IMR-90 (cell line): ENCODE data around the gene CELF6. TPM values are rescaled to one million over a fixed set of nuclear protein-coding genes. Genes with fewer than 3 reads are reported as not detected.

ENCODE experiments used
- ATAC-seq: fragments of 200-7000 bp; cut with Tn5 transposase; 2 replicates; pipeline ENCODE4 v1.9.1; 2020; ENCODE audit warnings: low read depth, mild to moderate bottlenecking, moderate library complexity
- BruUV-seq: library from RNA; stranded (reverse); fragments of 400-500 nt; replicated peaks from 2 replicates; lab custom pipeline; 2021; lab: Mats Ljungman, UMichigan
- CTCF ChIA-PET: fragments of 300-600 bp; formaldehyde crosslinking; extraction: SDS; loops from one replicate; lab custom pipeline; 2021; ENCODE audit warnings: antibody characterized with exemption; lab: Yijun Ruan, JAX
- POLR2A ChIA-PET: fragments of 300-600 bp; sonication (Branson Sonifier 250); formaldehyde crosslinking; loops from one replicate; lab custom pipeline; 2022; ENCODE audit warnings: antibody characterized with exemption; ENCODE audit not compliant: unreplicated experiment; lab: Charles Lee
- DNase-seq: peaks from one replicate; pipeline ENCODE4 v3.0.0; 2013
- H2AFZ ChIP-seq: replicated peaks from 2 replicates; pipeline ENCODE3; 2013; ENCODE audit warnings: low read length, mild to moderate bottlenecking; ENCODE audit not compliant: poor library complexity
- H2AK5ac ChIP-seq: 2 replicates; pipeline ENCODE4 v1.6.1; 2013; ENCODE audit warnings: low read depth, low read length, inconsistent platforms
- H2AK9ac ChIP-seq: replicated peaks from 2 replicates; pipeline ENCODE3; 2013; ENCODE audit warnings: mild to moderate bottlenecking, low read depth, low read length, moderate library complexity; ENCODE audit not compliant: poor library complexity
- H2BK120ac ChIP-seq: 2 replicates; pipeline ENCODE4 v1.6.1; 2013; ENCODE audit warnings: low read depth, low read length, inconsistent platforms
- H2BK15ac ChIP-seq: 3 replicates; pipeline ENCODE4 v1.6.1; 2013; ENCODE audit warnings: low read depth, low read length, inconsistent platforms
- H2BK20ac ChIP-seq: 2 replicates; pipeline ENCODE4 v1.6.1; 2013; ENCODE audit warnings: low read depth, mild to moderate bottlenecking, inconsistent platforms, low read length, moderate library complexity
- H2BK5ac ChIP-seq: 2 replicates; pipeline ENCODE4 v1.6.1; 2013; ENCODE audit warnings: mild to moderate bottlenecking, low read depth, low read length, inconsistent platforms; ENCODE audit not compliant: poor library complexity, severe bottlenecking
- H3K14ac ChIP-seq: replicated peaks from 2 replicates; pipeline ENCODE4 v1.6.1; 2013; ENCODE audit warnings: low read depth, low read length, inconsistent platforms
- H3K18ac ChIP-seq: 2 replicates; pipeline ENCODE4 v1.6.1; 2013; ENCODE audit warnings: low read depth, low read length, control low read depth
- H3K23ac ChIP-seq: 2 replicates; pipeline ENCODE4 v1.6.1; 2013; ENCODE audit warnings: low read depth, low read length, inconsistent platforms
- H3K27ac ChIP-seq: 2 replicates; pipeline ENCODE4 v1.5.1; 2013; ENCODE audit warnings: mild to moderate bottlenecking, control low read depth, low read length; ENCODE audit not compliant: insufficient read depth
- H3K27me3 ChIP-seq: 2 replicates; pipeline ENCODE4 v1.6.1; 2013; ENCODE audit warnings: low read length; ENCODE audit not compliant: control insufficient read depth, insufficient read depth
- H3K36me3 ChIP-seq: 2 replicates; pipeline ENCODE4 v1.6.1; 2013; ENCODE audit warnings: low read length, mixed read lengths; ENCODE audit not compliant: control insufficient read depth, insufficient read depth
- H3K4ac ChIP-seq: 2 replicates; pipeline ENCODE4 v1.6.1; 2013; ENCODE audit warnings: low read depth, low read length, inconsistent platforms
- H3K4me1 ChIP-seq: 2 replicates; pipeline ENCODE4 v1.6.1; 2013; ENCODE audit warnings: low read length, mixed read lengths; ENCODE audit not compliant: control insufficient read depth, insufficient read depth
- H3K4me2 ChIP-seq: 2 replicates; pipeline ENCODE4 v1.6.1; 2013; ENCODE audit warnings: low read depth, mild to moderate bottlenecking, control low read depth, low read length, moderate library complexity
- H3K4me3 ChIP-seq: 2 replicates; pipeline ENCODE4 v1.5.1; 2013; ENCODE audit warnings: low read depth, mild to moderate bottlenecking, control low read depth, low read length, moderate library complexity; ENCODE audit not compliant: insufficient read depth
- H3K56ac ChIP-seq: 2 replicates; pipeline ENCODE4 v1.6.1; 2013; ENCODE audit warnings: low read length, inconsistent platforms; ENCODE audit not compliant: insufficient read depth; ENCODE audit errors: extremely low read depth
- H3K79me1 ChIP-seq, 2 experiments: 2 replicates each; pipeline ENCODE4 v1.6.1; 2013; ENCODE audit warnings: low read length in 2 of 2, inconsistent platforms in 1 of 2, low read depth in 1 of 2
- H3K9ac ChIP-seq: 2 replicates; pipeline ENCODE4 v1.6.1; 2013; ENCODE audit warnings: low read depth, low read length, control low read depth
- H3K9me1 ChIP-seq: 2 replicates; pipeline ENCODE4 v1.6.1; 2013; ENCODE audit warnings: low read length, inconsistent platforms; ENCODE audit not compliant: insufficient read depth
- H3K9me3 ChIP-seq: 2 replicates; pipeline ENCODE4 v1.6.1; 2013; ENCODE audit warnings: low read length; ENCODE audit not compliant: control insufficient read depth, insufficient read depth
- H4K20me1 ChIP-seq: 2 replicates; pipeline ENCODE4 v1.6.1; 2013; ENCODE audit warnings: low read length, inconsistent platforms; ENCODE audit not compliant: insufficient read depth
- H4K5ac ChIP-seq: 2 replicates; pipeline ENCODE4 v1.6.1; 2013; ENCODE audit warnings: mild to moderate bottlenecking, low read depth, low read length, control low read depth
- H4K8ac ChIP-seq, 2 experiments: 2 replicates each; pipeline ENCODE4 v1.6.1; 2013; ENCODE audit warnings: low read depth in 2 of 2, low read length in 2 of 2, control low read depth in 1 of 2, inconsistent platforms in 1 of 2
- H4K91ac ChIP-seq: 2 replicates; pipeline ENCODE4 v1.6.1; 2013; ENCODE audit warnings: low read depth, low read length, inconsistent platforms; ENCODE audit not compliant: insufficient read depth
- BHLHE40 ChIP-seq: fragments of 150-350 bp; IDR thresholded peaks from 2 replicates; pipeline ENCODE4 v1.6.1; 2016; ENCODE audit warnings: mild to moderate bottlenecking, low read depth, low read length
- CEBPB ChIP-seq: IDR thresholded peaks from 2 replicates; pipeline ENCODE4 v1.6.1; 2012; ENCODE audit warnings: low read depth, low read length, improper control_type of control experiment
- CHD1 ChIP-seq: IDR thresholded peaks from 2 replicates; pipeline ENCODE4 v1.6.1; 2012; ENCODE audit warnings: low read depth, low read length, improper control_type of control experiment
- CTCF ChIP-seq: conservative IDR thresholded peaks from 2 replicates; pipeline ENCODE4 v1.5.1; 2012; ENCODE audit warnings: mild to moderate bottlenecking, low read depth, low read length, improper control_type of control experiment
- ELK1 ChIP-seq: fragments of 150-350 bp; IDR thresholded peaks from 2 replicates; pipeline ENCODE4 v1.6.1; 2016; ENCODE audit warnings: low read depth, mild to moderate bottlenecking, low read length, moderate library complexity, borderline replicate concordance
- FOS ChIP-seq: fragments of 150-350 bp; IDR thresholded peaks from 2 replicates; pipeline ENCODE4 v1.6.1; 2016; ENCODE audit warnings: low read depth, low read length
- MAFK ChIP-seq: IDR thresholded peaks from 2 replicates; pipeline ENCODE4 v1.6.1; 2012; ENCODE audit warnings: low read depth, low read length, improper control_type of control experiment
- MAZ ChIP-seq: IDR thresholded peaks from 2 replicates; pipeline ENCODE4 v1.6.1; 2012; ENCODE audit warnings: low read depth, mild to moderate bottlenecking, low read length, improper control_type of control experiment, moderate library complexity, borderline replicate concordance
- MXI1 ChIP-seq: IDR thresholded peaks from 2 replicates; pipeline ENCODE4 v1.6.1; 2012; ENCODE audit warnings: low read depth, mild to moderate bottlenecking, low read length, moderate library complexity, borderline replicate concordance
- NFE2L2 ChIP-seq: fragments of 150-350 bp; IDR thresholded peaks from 2 replicates; pipeline ENCODE4 v1.6.1; 2016; ENCODE audit warnings: low read depth, mild to moderate bottlenecking, low read length
- POLR2A ChIP-seq: IDR thresholded peaks from 2 replicates; pipeline ENCODE4 v1.6.1; 2012; ENCODE audit warnings: mild to moderate bottlenecking, low read depth, low read length
- RAD21 ChIP-seq: IDR thresholded peaks from 2 replicates; pipeline ENCODE4 v1.6.1; 2012; ENCODE audit warnings: low read length, improper control_type of control experiment
- RCOR1 ChIP-seq: IDR thresholded peaks from 2 replicates; pipeline ENCODE4 v1.6.1; 2012; ENCODE audit warnings: mild to moderate bottlenecking, low read length, improper control_type of control experiment; ENCODE audit not compliant: insufficient replicate concordance
- RFX5 ChIP-seq: IDR thresholded peaks from 2 replicates; pipeline ENCODE4 v1.8.0; 2012; ENCODE audit warnings: low read depth, mild to moderate bottlenecking, low read length, moderate library complexity
- SMC3 ChIP-seq: fragments of 150-350 bp; IDR thresholded peaks from 2 replicates; pipeline ENCODE4 v1.6.1; 2016; ENCODE audit warnings: low read depth, mild to moderate bottlenecking, antibody characterized with exemption, low read length, moderate library complexity
- USF2 ChIP-seq: fragments of 150-350 bp; IDR thresholded peaks from 2 replicates; pipeline ENCODE4 v1.6.1; 2017; ENCODE audit warnings: mild to moderate bottlenecking, antibody characterized with exemption, low read length, low read depth
- WGBS, 2 experiments: methylation state at CpG; one replicate each; pipeline versions ENCODE4 v1.1.5 to v1.1.7; 2013; ENCODE audit warnings: missing lambda C conversion rate in 2 of 2; ENCODE audit not compliant: insufficient read length in 1 of 2; ENCODE audit errors: extremely low coverage in 2 of 2; 5-methylcytosine and 5-hydroxymethylcytosine counted together
- dilution Hi-C: fragments of 300-500 bp; cut with HindIII; formaldehyde crosslinking; loops from one replicate; pipeline ENCODE4 v1.14.3; 2018; ENCODE audit warnings: low sequenced_read_pairs; ENCODE audit not compliant: unreplicated experiment
- in situ Hi-C: fragments of 300-500 bp; cut with MboI; formaldehyde crosslinking; loops from 3 replicates; pipeline ENCODE4 v1.14.3; 2019; ENCODE audit warnings: low sequenced_read_pairs, inconsistent platforms, mixed read lengths
- intact Hi-C: fragments of 100-400 bp; cut with micrococcal nuclease; formaldehyde crosslinking; loops from 2 replicates; pipeline ENCODE4 v1.10.0; 2022
- polyA plus RNA-seq, 3 experiments: library from polyadenylated mRNA; depleted of rRNA; stranded (reverse); fragments of >200 nt; gene quantifications; 2 replicates each; pipeline ENCODE4 v1.2.3, GENCODE V29; 2012; ENCODE audit warnings: low replicate concordance in 1 of 3
- total RNA-seq: library from RNA; depleted of rRNA; stranded (reverse); fragments of >200 nt; gene quantifications from 2 replicates; pipeline ENCODE4 v1.2.3, GENCODE V29; 2012

Gene CELF6
- total and polyA plus RNA-seq, 2 of the 4 experiments (the other 2 are of a cell fraction), result 0.07 TPM; not detected in 1

GRCh38 chr15:72354496-72354895, 34.5 kb upstream of the CELF6 start:
- H4K8ac ChIP-seq, result no peak overlapping the region
- no peak overlapping the region for H3K18ac ChIP-seq
- TF ChIP-seq BHLHE40 (no peak), SMC3 (no peak), MAFK (no peak), CEBPB (no peak), RAD21 (no peak), RFX5 (no peak), USF2 (no peak), MAZ (no peak), POLR2A (no peak), ELK1 (no peak), NFE2L2 (no peak), CHD1 (no peak), FOS (no peak), MXI1 (no peak), CTCF (no peak), RCOR1 (no peak)
- ATAC-seq (no peak), DNase-seq (no peak)
- no peak overlapping the region for H2AFZ ChIP-seq
- WGBS, 2 experiments, result no CpG with 5 or more reads among the region's 1 CpG
- H3K14ac ChIP-seq, result no peak overlapping the region
- peaks cover 44% of the 10 kb centered on the region for H4K20me1 ChIP-seq
- H3K9ac ChIP-seq, result no peak overlapping the region
- H2BK5ac ChIP-seq, result no peak overlapping the region
- H3K9me3 ChIP-seq, result no peaks in the 10 kb centered on the region
- peaks cover 28% of the 10 kb centered on the region for H3K9me1 ChIP-seq
- no peak overlapping the region for H2AK9ac ChIP-seq
- no peak overlapping the region for H3K56ac ChIP-seq
- no peak overlapping the region for H3K4me2 ChIP-seq
- ChIA-PET CTCF (no interaction called here), POLR2A (no interaction called here)
- no peak overlapping the region for H2BK20ac ChIP-seq
- dilution Hi-C loops, result no loop called here
- no peak overlapping the region for H4K5ac ChIP-seq
- no peak overlapping the region for H4K91ac ChIP-seq
- peaks cover 9 to 49% of the 10 kb centered on the region in 2 experiments for H3K79me1 ChIP-seq
- H2AK5ac ChIP-seq, result peak overlapping the region; percentile 15; the same call in 1 of the 2 replicates
- H3K27ac ChIP-seq, result no peak overlapping the region
- H2BK15ac ChIP-seq, result no peak overlapping the region; the same call in 2 of the 3 replicates
- H3K4me1 ChIP-seq, result peaks cover 18% of the 10 kb centered on the region
- H3K4ac ChIP-seq, result no peak overlapping the region
- peaks cover 42% of the 10 kb centered on the region for H3K36me3 ChIP-seq
- in situ Hi-C loops, result no loop called here
- H3K27me3 ChIP-seq, result no peaks in the 10 kb centered on the region
- no TSS peak for BruUV-seq
- intact Hi-C loops, result no loop called here
- H2BK120ac ChIP-seq, result no peak overlapping the region
- H3K4me3 ChIP-seq, result no peak overlapping the region
- H3K23ac ChIP-seq, result no peak overlapping the region; the same call in 1 of the 2 replicates
